WTC11 (cell line): Measurements from ENCODE around the gene SUSD6. TPM values are rescaled to one million over a fixed set of nuclear protein-coding genes. Genes with fewer than 3 reads are reported as not detected.

ENCODE experiments used
- ATAC-seq: fragments of 200-7000 bp; cut with Tn5 transposase; 2 replicates; pipeline ENCODE4 v1.10.0; 2021; ENCODE audit warnings: mild to moderate bottlenecking, moderate library complexity
- CTCF ChIA-PET: fragments of 300-600 bp; sonication (Branson Sonifier 250); formaldehyde crosslinking; loops from one replicate; lab custom pipeline; 2021; ENCODE audit warnings: antibody characterized with exemption; lab: Charles Lee
- POLR2A ChIA-PET: fragments of 350-600 bp; sonication (Branson Sonifier 250); formaldehyde crosslinking; loops from one replicate; lab custom pipeline; 2021; ENCODE audit warnings: antibody characterized with exemption; lab: Charles Lee
- DNase-seq: peaks from one replicate; pipeline ENCODE4 v3.0.0; 2021; ENCODE audit warnings: low spot score
- H3K27ac Mint-ChIP-seq: 2 replicates; pipeline ENCODE4 v1.8.0; 2021; ENCODE audit warnings: mixed read lengths
- H3K27me3 Mint-ChIP-seq: 2 replicates; pipeline ENCODE4 v1.8.0; 2021; ENCODE audit warnings: low read depth, mild to moderate bottlenecking, moderate library complexity, mixed read lengths
- H3K36me3 Mint-ChIP-seq: 2 replicates; pipeline ENCODE4 v1.8.0; 2021; ENCODE audit warnings: mixed read lengths
- H3K4me1 Mint-ChIP-seq: 2 replicates; pipeline ENCODE4 v1.8.0; 2022; ENCODE audit warnings: mixed read lengths
- H3K4me3 Mint-ChIP-seq: 2 replicates; pipeline ENCODE4 v1.8.0; 2021; ENCODE audit warnings: mild to moderate bottlenecking, moderate library complexity, mixed read lengths
- H3K9me3 Mint-ChIP-seq: 2 replicates; pipeline ENCODE4 v1.8.0; 2021; ENCODE audit warnings: mixed read lengths
- ARID4B ChIP-seq: sonication (generic); formaldehyde crosslinking; IDR thresholded peaks from 2 replicates; pipeline ENCODE4 v1.8.0; 2023; ENCODE audit warnings: missing genetic modification reagents, mild to moderate bottlenecking, borderline replicate concordance
- ATF2 ChIP-seq: sonication (generic); formaldehyde crosslinking; IDR thresholded peaks from 2 replicates; pipeline ENCODE4 v1.8.1; 2022; ENCODE audit warnings: low read depth, missing genetic modification reagents, borderline replicate concordance
- ATF6 ChIP-seq: sonication (generic); formaldehyde crosslinking; IDR thresholded peaks from 2 replicates; pipeline ENCODE4 v1.8.1; 2023; ENCODE audit warnings: mild to moderate bottlenecking, missing genetic modification reagents
- CBFB ChIP-seq: sonication (generic); formaldehyde crosslinking; IDR thresholded peaks from 2 replicates; pipeline ENCODE4 v1.8.1; 2022; ENCODE audit warnings: mild to moderate bottlenecking, low read depth, missing genetic modification reagents
- ELF4 ChIP-seq: sonication (generic); formaldehyde crosslinking; IDR thresholded peaks from 2 replicates; pipeline ENCODE4 v1.8.1; 2022; ENCODE audit warnings: low read depth, mild to moderate bottlenecking, moderate library complexity, missing genetic modification reagents
- FOXP4 ChIP-seq: sonication (generic); formaldehyde crosslinking; IDR thresholded peaks from 2 replicates; pipeline ENCODE4 v1.8.0; 2022; ENCODE audit warnings: mild to moderate bottlenecking, missing genetic modification reagents
- HMGA2 ChIP-seq: fragments of 250-450 bp; sonication (Bioruptor Pico); IDR thresholded peaks from 2 replicates; pipeline ENCODE4 v1.4.0; 2021; ENCODE audit warnings: mild to moderate bottlenecking, moderate library complexity
- MXD4 ChIP-seq: fragments of 250-450 bp; sonication (Bioruptor Pico); IDR thresholded peaks from 2 replicates; pipeline ENCODE4 v1.8.0; 2021; ENCODE audit warnings: mild to moderate bottlenecking, moderate library complexity, borderline replicate concordance
- RORB ChIP-seq: fragments of 250-450 bp; sonication (Bioruptor Pico); IDR thresholded peaks from 2 replicates; pipeline ENCODE4 v1.9.0; 2021; ENCODE audit warnings: mild to moderate bottlenecking
- SMAD4 ChIP-seq: sonication (generic); formaldehyde crosslinking; IDR thresholded peaks from 2 replicates; pipeline ENCODE4 v1.8.0; 2022; ENCODE audit warnings: mild to moderate bottlenecking, missing genetic modification reagents
- SP1 ChIP-seq: sonication (generic); formaldehyde crosslinking; conservative IDR thresholded peaks from 2 replicates; pipeline ENCODE4 v1.8.1; 2022; ENCODE audit warnings: missing genetic modification reagents
- USF1 ChIP-seq: sonication (generic); formaldehyde crosslinking; IDR thresholded peaks from 2 replicates; pipeline ENCODE4 v1.8.0; 2022; ENCODE audit warnings: mild to moderate bottlenecking, missing genetic modification reagents
- ZNF317 ChIP-seq: sonication (generic); formaldehyde crosslinking; IDR thresholded peaks from 2 replicates; pipeline ENCODE4 v1.8.1; 2023; ENCODE audit warnings: low read depth, mild to moderate bottlenecking, moderate library complexity, missing genetic modification reagents, borderline replicate concordance
- total RNA-seq: library from RNA; stranded (reverse); gene quantifications from 3 replicates; pipeline ENCODE4 v1.2.3, GENCODE V29; 2021

SUSD6 gene
- total RNA-seq, 1 experiment from 2014 or later, result 10.1 TPM

GRCh38 chr14:69755296-69755695, 143.9 kb downstream of the SUSD6 start:
- Mint-ChIP-seq H3K4me1 (peaks cover 10% of the 10 kb centered on the region), H3K9me3 (0 out of 2 replicates have a peak, but pooled peaks cover 5% of the 10 kb centered on the region), H3K27me3 (no peaks in the 10 kb centered on the region), H3K36me3 (no peaks in the 10 kb centered on the region), H3K27ac (no peak overlapping the region), H3K4me3 (no peak overlapping the region)
- TF ChIP-seq ATF2, result no peak
- no peak for TF ChIP-seq USF1
- TF ChIP-seq SMAD4 (CRISPR knock-in tag), result no peak
- no peak for TF ChIP-seq HMGA2
- no peak for TF ChIP-seq ELF4
- TF ChIP-seq MXD4 (CRISPR knock-in tag), result no peak
- TF ChIP-seq RORB (CRISPR knock-in tag), result no peak
- POLR2A ChIA-PET, result no interaction called here
- ATAC-seq, result no peak
- CTCF ChIA-PET, result interaction anchor here (0.7 kb wide), 1 partner anchor 72 kb away, joined by 4 read pairs; no protein-coding TSS in a partner anchor
- no peak for DNase-seq

GRCh38 chr14:69755784-69756183, 144.4 kb downstream of the SUSD6 start:
- ChIA-PET POLR2A (no interaction called here), CTCF (no interaction called here)
- TF ChIP-seq FOXP4 (CRISPR knock-in tag) (no peak), ELF4 (no peak), ARID4B (CRISPR knock-in tag) (no peak), ZNF317 (no peak), ATF6 (CRISPR knock-in tag) (no peak), SP1 (no peak), ATF2 (no peak), CBFB (CRISPR knock-in tag) (no peak), RORB (CRISPR knock-in tag) (no peak)
- DNase-seq (no peak), ATAC-seq (no peak)
- H3K27me3 Mint-ChIP-seq, result no peaks in the 10 kb centered on the region
- no peaks in the 10 kb centered on the region for H3K36me3 Mint-ChIP-seq
- H3K9me3 Mint-ChIP-seq, result 0 out of 2 replicates have a peak, but pooled peaks cover 5% of the 10 kb centered on the region
- H3K4me1 Mint-ChIP-seq, result peaks cover 10% of the 10 kb centered on the region
- no peak overlapping the region for H3K4me3 Mint-ChIP-seq
- no peak overlapping the region for H3K27ac Mint-ChIP-seq
